Glutamatergic neuron (in vitro differentiated cells): ENCODE data around the gene KAZALD1. TPM values are rescaled to one million over a fixed set of nuclear protein-coding genes. Genes with fewer than 3 reads are reported as not detected.

Source experiments
- DNase-seq: peaks from one replicate; pipeline ENCODE4 v3.0.0; 2022
- H3K27ac Mint-ChIP-seq: one replicate; pipeline ENCODE4 v1.8.0; 2020; ENCODE audit warnings: mild to moderate bottlenecking, mixed read lengths, inconsistent platforms; ENCODE audit not compliant: unreplicated experiment
- H3K27me3 Mint-ChIP-seq: one replicate; pipeline ENCODE4 v1.8.0; 2020; ENCODE audit warnings: mild to moderate bottlenecking, moderate library complexity, mixed read lengths, inconsistent platforms; ENCODE audit not compliant: unreplicated experiment
- H3K36me3 Mint-ChIP-seq: one replicate; pipeline ENCODE4 v1.8.0; 2020; ENCODE audit warnings: mild to moderate bottlenecking, mixed read lengths, inconsistent platforms; ENCODE audit not compliant: unreplicated experiment
- H3K4me1 Mint-ChIP-seq: one replicate; pipeline ENCODE4 v1.8.0; 2020; ENCODE audit warnings: mild to moderate bottlenecking, low read depth, mixed read lengths, inconsistent platforms; ENCODE audit not compliant: unreplicated experiment
- H3K4me3 Mint-ChIP-seq: one replicate; pipeline ENCODE4 v1.8.0; 2020; ENCODE audit warnings: mild to moderate bottlenecking, mixed read lengths, inconsistent platforms; ENCODE audit not compliant: unreplicated experiment
- H3K9me3 Mint-ChIP-seq: one replicate; pipeline ENCODE4 v1.8.0; 2020; ENCODE audit warnings: mild to moderate bottlenecking, moderate library complexity, mixed read lengths, inconsistent platforms; ENCODE audit not compliant: unreplicated experiment
- total RNA-seq: library from RNA; stranded (reverse); fragmentation: NEBNext Ultra II Directional; extraction: Animal tissue kit (Norgen Biotek cat#: 25700); gene quantifications from one replicate; pipeline ENCODE4 v1.2.1, GENCODE V29; 2021; ENCODE audit not compliant: unreplicated experiment
- TF ChIP-seq, protein P1 (sequence below): fragments of 200-600 bp; sonication (generic); IDR thresholded peaks from one replicate; pipeline ENCODE4 v1.5.0; 2021; ENCODE audit not compliant: partially characterized antibody, unreplicated experiment

Gene KAZALD1
- total RNA-seq, 1 donor from 2014 or later, result 0.59 TPM

DNA sequence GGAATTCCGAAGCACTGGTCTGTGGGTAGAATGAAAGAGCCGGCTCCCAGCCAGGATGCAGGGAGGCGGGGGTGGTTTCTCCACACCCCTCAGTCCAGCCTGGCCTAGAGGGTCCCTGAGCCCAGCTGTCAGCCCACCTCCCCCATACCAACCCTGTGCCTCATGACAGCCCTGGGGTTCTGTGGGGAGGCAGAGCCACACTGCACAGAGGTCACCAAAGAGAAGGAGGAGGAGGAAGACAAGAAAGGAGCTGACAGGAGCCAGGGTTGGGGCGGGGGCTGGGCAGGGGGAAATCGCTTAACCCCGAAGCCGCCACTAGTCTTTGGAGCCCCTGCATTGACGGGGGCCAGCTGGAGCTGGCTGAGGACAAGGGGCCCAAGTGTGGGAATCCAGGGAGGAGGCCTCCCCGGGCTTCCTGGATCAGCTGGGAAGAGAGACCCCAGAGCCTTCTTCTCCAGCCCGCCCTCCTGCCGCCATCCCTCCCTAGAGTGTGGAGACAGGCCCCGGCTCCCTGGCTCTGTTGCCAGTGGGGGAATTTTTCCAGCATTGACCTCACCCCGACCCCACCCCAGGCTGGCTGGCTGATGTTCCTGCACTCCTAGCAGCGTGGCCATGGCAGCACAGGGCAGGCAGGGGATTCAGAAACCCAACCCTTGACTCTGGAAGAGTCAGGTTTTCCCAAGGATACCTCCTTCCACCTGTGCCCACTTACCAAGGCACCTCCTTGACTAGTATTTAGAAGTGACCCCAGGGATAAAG is 32.5 kb downstream of the KAZALD1 start:
- peaks cover 4% of the 10 kb centered on the region for H3K4me1 Mint-ChIP-seq
- DNase-seq, result no peak
- H3K4me3 Mint-ChIP-seq, result no peak overlapping the region
- peaks cover 12% of the 10 kb centered on the region for H3K27me3 Mint-ChIP-seq
- TF ChIP-seq, protein P1, sequence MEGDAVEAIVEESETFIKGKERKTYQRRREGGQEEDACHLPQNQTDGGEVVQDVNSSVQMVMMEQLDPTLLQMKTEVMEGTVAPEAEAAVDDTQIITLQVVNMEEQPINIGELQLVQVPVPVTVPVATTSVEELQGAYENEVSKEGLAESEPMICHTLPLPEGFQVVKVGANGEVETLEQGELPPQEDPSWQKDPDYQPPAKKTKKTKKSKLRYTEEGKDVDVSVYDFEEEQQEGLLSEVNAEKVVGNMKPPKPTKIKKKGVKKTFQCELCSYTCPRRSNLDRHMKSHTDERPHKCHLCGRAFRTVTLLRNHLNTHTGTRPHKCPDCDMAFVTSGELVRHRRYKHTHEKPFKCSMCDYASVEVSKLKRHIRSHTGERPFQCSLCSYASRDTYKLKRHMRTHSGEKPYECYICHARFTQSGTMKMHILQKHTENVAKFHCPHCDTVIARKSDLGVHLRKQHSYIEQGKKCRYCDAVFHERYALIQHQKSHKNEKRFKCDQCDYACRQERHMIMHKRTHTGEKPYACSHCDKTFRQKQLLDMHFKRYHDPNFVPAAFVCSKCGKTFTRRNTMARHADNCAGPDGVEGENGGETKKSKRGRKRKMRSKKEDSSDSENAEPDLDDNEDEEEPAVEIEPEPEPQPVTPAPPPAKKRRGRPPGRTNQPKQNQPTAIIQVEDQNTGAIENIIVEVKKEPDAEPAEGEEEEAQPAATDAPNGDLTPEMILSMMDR, result no peak
- peaks cover 3% of the 10 kb centered on the region for H3K9me3 Mint-ChIP-seq
- H3K36me3 Mint-ChIP-seq, result no peaks in the 10 kb centered on the region
- H3K27ac Mint-ChIP-seq, result no peak overlapping the region

DNA sequence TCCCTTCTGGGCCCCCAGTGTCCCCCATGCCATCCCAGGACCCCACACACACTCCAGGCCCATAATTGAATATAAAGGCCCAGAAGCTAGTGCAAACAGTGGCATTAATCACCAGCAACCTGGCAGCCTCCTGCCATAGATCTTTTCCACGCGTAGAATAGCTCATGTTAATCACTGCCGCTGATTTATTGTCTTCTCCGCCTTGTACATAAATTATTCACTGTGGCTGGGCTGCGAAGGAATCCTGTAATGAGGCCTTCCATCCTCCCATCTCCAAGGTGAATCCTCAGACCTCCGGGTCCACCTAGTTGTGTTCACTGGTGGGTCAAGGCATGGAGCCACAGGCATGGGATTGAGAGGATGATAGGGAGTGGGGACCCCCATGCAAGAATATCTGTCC is 33.2 kb downstream of the KAZALD1 start:
- H3K9me3 Mint-ChIP-seq, result peaks cover 3% of the 10 kb centered on the region
- no peaks in the 10 kb centered on the region for H3K36me3 Mint-ChIP-seq
- peaks cover 17% of the 10 kb centered on the region for H3K27me3 Mint-ChIP-seq
- TF ChIP-seq, protein P1, result no peak
- H3K4me1 Mint-ChIP-seq, result peaks cover 6% of the 10 kb centered on the region
- no peak overlapping the region for H3K27ac Mint-ChIP-seq
- DNase-seq, result no peak
- H3K4me3 Mint-ChIP-seq, result no peak overlapping the region

DNA sequence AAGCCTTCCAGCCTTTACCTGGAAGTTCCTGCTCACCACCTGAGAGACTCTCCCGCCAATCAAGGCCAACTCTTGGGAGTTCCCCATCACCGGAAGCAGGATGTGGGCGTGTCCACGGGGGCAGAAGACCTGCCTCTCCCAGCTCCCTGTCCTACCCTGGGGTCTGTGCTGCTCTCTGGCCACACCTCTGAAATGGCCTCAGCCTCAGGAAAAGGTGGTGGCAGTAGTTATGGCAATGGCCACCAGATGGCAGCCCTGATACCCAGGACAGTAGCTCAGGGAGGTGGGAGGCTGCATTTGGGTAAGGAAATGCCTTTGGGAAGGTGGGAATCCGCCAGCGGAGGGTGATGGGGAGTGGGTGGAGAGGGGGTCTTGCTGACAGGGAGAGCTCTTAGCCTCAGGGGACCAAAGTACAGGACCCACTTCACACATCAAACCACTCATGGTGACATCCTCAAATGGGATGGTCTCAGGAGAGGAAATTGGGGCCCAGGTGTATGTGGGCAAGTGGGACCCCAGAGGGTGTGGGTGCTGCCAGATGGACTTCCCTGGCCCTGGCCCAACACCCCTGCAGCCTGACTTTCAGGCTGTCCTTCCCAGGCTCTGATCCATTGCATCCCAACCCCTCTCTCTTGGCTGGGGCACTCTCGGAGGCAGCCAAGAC is 33.9 kb downstream of the KAZALD1 start:
- Mint-ChIP-seq H3K27me3 (peaks cover 21% of the 10 kb centered on the region), H3K4me1 (peaks cover 6% of the 10 kb centered on the region), H3K27ac (no peak overlapping the region), H3K36me3 (no peaks in the 10 kb centered on the region), H3K9me3 (peaks cover 3% of the 10 kb centered on the region), H3K4me3 (no peak overlapping the region)
- TF ChIP-seq, protein P1, result peak; percentile 80
- peak; percentile 85 for DNase-seq

DNA sequence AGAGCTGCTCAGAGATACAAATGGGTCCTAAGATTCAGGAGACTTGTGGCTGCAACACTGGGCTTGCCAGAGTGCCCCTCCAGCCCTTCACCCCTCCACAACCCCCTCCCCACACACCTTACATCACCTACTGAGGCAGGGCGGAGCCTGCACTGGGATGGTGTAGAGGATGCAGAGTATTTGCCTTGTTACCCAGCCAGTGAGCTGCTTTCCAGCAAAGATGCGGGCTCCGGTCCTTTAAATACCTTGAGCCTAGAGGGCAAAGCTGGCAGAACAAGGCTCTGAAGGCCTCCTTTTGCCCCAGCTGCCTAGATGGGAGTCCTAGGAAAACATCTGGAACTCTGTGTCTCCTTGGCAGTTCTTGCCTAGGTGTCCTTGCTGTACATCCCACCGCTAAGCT is 34.6 kb downstream of the KAZALD1 start:
- H3K27me3 Mint-ChIP-seq, result peaks cover 19% of the 10 kb centered on the region
- H3K27ac Mint-ChIP-seq, result no peak overlapping the region
- peaks cover 6% of the 10 kb centered on the region for H3K4me1 Mint-ChIP-seq
- peaks cover 5% of the 10 kb centered on the region for H3K9me3 Mint-ChIP-seq
- no peak overlapping the region for H3K4me3 Mint-ChIP-seq
- H3K36me3 Mint-ChIP-seq, result no peaks in the 10 kb centered on the region
- no peak for DNase-seq
- TF ChIP-seq, protein P1, result no peak

DNA sequence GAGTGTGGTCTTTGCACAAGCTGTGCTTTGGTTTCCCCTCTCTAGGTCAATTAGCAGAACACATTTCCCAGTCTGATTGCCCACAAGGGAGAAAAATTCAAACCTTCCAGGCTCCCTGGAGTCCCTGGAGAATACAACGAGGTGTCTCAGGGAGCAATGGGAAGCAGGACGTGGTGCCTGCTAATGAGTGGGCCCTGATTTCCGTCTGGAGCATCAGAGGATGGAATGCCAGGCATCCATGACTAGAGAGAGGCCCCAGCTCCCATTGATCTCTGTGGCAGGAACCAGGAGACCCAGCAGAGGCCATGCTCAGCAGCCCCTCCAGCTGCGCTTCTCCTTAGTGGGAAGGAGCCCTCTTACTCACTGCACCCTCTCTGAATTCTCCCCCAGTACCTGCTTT is 36.1 kb downstream of the KAZALD1 start:
- H3K4me1 Mint-ChIP-seq, result peaks cover 6% of the 10 kb centered on the region
- H3K36me3 Mint-ChIP-seq, result no peaks in the 10 kb centered on the region
- peaks cover 16% of the 10 kb centered on the region for H3K27me3 Mint-ChIP-seq
- TF ChIP-seq, protein P1, result no peak
- H3K9me3 Mint-ChIP-seq, result peaks cover 9% of the 10 kb centered on the region
- DNase-seq, result no peak
- no peak overlapping the region for H3K4me3 Mint-ChIP-seq
- H3K27ac Mint-ChIP-seq, result no peak overlapping the region
